A673 (cell line): ENCODE results near the gene MCRIP1. TPM values are rescaled to one million over a fixed set of nuclear protein-coding genes. Genes with fewer than 3 reads are reported as not detected.

Experiments used
- BruUV-seq: library from RNA; stranded (reverse); fragments of 400-500 nt; replicated peaks from 2 replicates; lab custom pipeline; 2021; lab: Mats Ljungman, UMichigan
- CTCF ChIA-PET: fragments of 300-600 bp; sonication (Branson Sonifier 250); formaldehyde crosslinking; loops from one replicate; lab custom pipeline; 2022; ENCODE audit warnings: antibody characterized with exemption; lab: Charles Lee
- POLR2A ChIA-PET: fragments of 300-600 bp; sonication (Branson Sonifier 250); formaldehyde crosslinking; loops from one replicate; lab custom pipeline; 2022; ENCODE audit warnings: antibody characterized with exemption; ENCODE audit not compliant: low non-redundant PET; lab: Charles Lee
- DNase-seq: peaks from one replicate; pipeline ENCODE4 v3.0.0-alpha.2; 2015; ENCODE audit warnings: low spot score
- H3K27ac ChIP-seq: fragments of 200-600 bp; sonication (generic); 2 replicates; pipeline ENCODE4 v1.5.1; 2016; ENCODE audit warnings: mixed run types, low read depth, mild to moderate bottlenecking, mixed read lengths, antibody characterized with exemption, low read length; ENCODE audit not compliant: poor library complexity, severe bottlenecking
- H3K27me3 ChIP-seq: fragments of 200-600 bp; sonication (generic); replicated peaks from 2 replicates; pipeline ENCODE4 v1.6.1; 2017; ENCODE audit warnings: mixed run types, low read depth, mild to moderate bottlenecking, mixed read lengths, antibody characterized with exemption, low read length; ENCODE audit not compliant: insufficient read depth, poor library complexity
- H3K36me3 ChIP-seq: fragments of 200-600 bp; sonication (generic); 2 replicates; pipeline ENCODE4 v1.6.1; 2016; ENCODE audit warnings: mixed run types, mild to moderate bottlenecking, mixed read lengths, antibody characterized with exemption, low read length; ENCODE audit not compliant: insufficient read depth, poor library complexity, severe bottlenecking
- H3K4me1 ChIP-seq: fragments of 200-600 bp; sonication (generic); 2 replicates; pipeline ENCODE4 v1.6.1; 2017; ENCODE audit warnings: mixed run types, mild to moderate bottlenecking, mixed read lengths, antibody characterized with exemption, low read length; ENCODE audit not compliant: insufficient read depth, poor library complexity, severe bottlenecking
- H3K4me3 ChIP-seq: fragments of 200-600 bp; sonication (generic); 2 replicates; pipeline ENCODE4 v1.5.1; 2016; ENCODE audit warnings: low read depth, mixed run types, mild to moderate bottlenecking, mixed read lengths, low read length; ENCODE audit not compliant: poor library complexity, severe bottlenecking
- H3K9me3 ChIP-seq: fragments of 200-600 bp; sonication (generic); 2 replicates; pipeline ENCODE4 v1.6.1; 2016; ENCODE audit warnings: mixed run types, low read depth, mild to moderate bottlenecking, mixed read lengths, antibody characterized with exemption, low read length; ENCODE audit not compliant: poor library complexity, severe bottlenecking
- CTCF ChIP-seq: fragments of 300-800, 200-600 bp; sonication (generic); conservative IDR thresholded peaks from 2 replicates; pipeline ENCODE4 v1.5.1; 2017; ENCODE audit warnings: low read depth, mild to moderate bottlenecking, antibody characterized with exemption, low read length, moderate library complexity, mixed read lengths
- EZH2 ChIP-seq: fragments of 200-600 bp; sonication (generic); IDR thresholded peaks from 2 replicates; pipeline ENCODE4 v1.6.1; 2017; ENCODE audit warnings: borderline replicate concordance, low read depth, mild to moderate bottlenecking, mixed read lengths, antibody characterized with exemption, low read length; ENCODE audit not compliant: poor library complexity, severe bottlenecking
- intact Hi-C: fragments of 100-400 bp; cut with micrococcal nuclease; formaldehyde crosslinking; loops from one replicate; pipeline ENCODE4 v1.10.0; 2022; ENCODE audit not compliant: unreplicated experiment
- total RNA-seq: library from RNA; stranded (reverse); gene quantifications from 2 replicates; pipeline ENCODE4 v1.2.3, GENCODE V29; 2021

MCRIP1 gene
- total RNA-seq, 1 experiment from 2014 or later: 126 TPM

GRCh38 chr17:81877569-81877968 is 44.5 kb upstream of the MCRIP1 start:
- Histone ChIP-seq H3K4me1 (peaks cover 4% of the 10 kb centered on the region), H3K9me3 (no peaks in the 10 kb centered on the region), H3K36me3 (peaks cover 37% of the 10 kb centered on the region), H3K4me3 (no peak overlapping the region), H3K27me3 (no peaks in the 10 kb centered on the region), H3K27ac (no peak overlapping the region)
- DNase-seq: no peak
- BruUV-seq: no TSS peak
- POLR2A ChIA-PET: no interaction called here
- intact Hi-C loops: no loop called here
- no peak for TF ChIP-seq EZH2
- no peak for TF ChIP-seq CTCF
- CTCF ChIA-PET: no interaction called here

- ChIA-PET CTCF (interaction anchor here (0.5 kb wide), 1 partner anchor 9 kb away, joined by 3 read pairs; no protein-coding TSS in a partner anchor), POLR2A (no interaction called here)
- intact Hi-C loops: no loop called here
- DNase-seq: peak; percentile 95
- Histone ChIP-seq H3K36me3 (peaks cover 28% of the 10 kb centered on the region), H3K4me1 (peaks cover 31% of the 10 kb centered on the region), H3K27ac (peak overlapping the region; percentile 100), H3K9me3 (no peaks in the 10 kb centered on the region), H3K4me3 (peak overlapping the region; percentile 80), H3K27me3 (no peaks in the 10 kb centered on the region)
- BruUV-seq: TSS peak; percentile 73
- TF ChIP-seq EZH2 (no peak), CTCF (peak; percentile 38; the same call in 1 of the 2 replicates)
These were observed 38.5 kb upstream of the MCRIP1 start for GRCh38 chr17:81871387-81872230.

- Histone ChIP-seq H3K4me3 (peak within 1 kb of the TSS; percentile 80), H3K9me3 (no peaks in the 10 kb centered on the region), H3K27me3 (no peaks in the 10 kb centered on the region), H3K36me3 (peaks cover 31% of the 10 kb centered on the region), H3K27ac (peak within 1 kb of the TSS; percentile 100), H3K4me1 (peaks cover 31% of the 10 kb centered on the region)
- POLR2A ChIA-PET: no interaction called here
- CTCF ChIA-PET: no interaction called here
- TF ChIP-seq EZH2: no peak
- TF ChIP-seq CTCF: no peak
- no peak for DNase-seq
- intact Hi-C loops: no loop called here
- no TSS peak for BruUV-seq
These were observed 37.9 kb upstream of the MCRIP1 start, which contains the start of gene ARHGDIA for GRCh38 chr17:81870981-81871386. Gene ARHGDIA (minus strand): TSS chr17:81871337. CDS start chr17:81869930, 1,407 bp downstream.
